ENCODE data around the gene LEMD1.

DNA sequence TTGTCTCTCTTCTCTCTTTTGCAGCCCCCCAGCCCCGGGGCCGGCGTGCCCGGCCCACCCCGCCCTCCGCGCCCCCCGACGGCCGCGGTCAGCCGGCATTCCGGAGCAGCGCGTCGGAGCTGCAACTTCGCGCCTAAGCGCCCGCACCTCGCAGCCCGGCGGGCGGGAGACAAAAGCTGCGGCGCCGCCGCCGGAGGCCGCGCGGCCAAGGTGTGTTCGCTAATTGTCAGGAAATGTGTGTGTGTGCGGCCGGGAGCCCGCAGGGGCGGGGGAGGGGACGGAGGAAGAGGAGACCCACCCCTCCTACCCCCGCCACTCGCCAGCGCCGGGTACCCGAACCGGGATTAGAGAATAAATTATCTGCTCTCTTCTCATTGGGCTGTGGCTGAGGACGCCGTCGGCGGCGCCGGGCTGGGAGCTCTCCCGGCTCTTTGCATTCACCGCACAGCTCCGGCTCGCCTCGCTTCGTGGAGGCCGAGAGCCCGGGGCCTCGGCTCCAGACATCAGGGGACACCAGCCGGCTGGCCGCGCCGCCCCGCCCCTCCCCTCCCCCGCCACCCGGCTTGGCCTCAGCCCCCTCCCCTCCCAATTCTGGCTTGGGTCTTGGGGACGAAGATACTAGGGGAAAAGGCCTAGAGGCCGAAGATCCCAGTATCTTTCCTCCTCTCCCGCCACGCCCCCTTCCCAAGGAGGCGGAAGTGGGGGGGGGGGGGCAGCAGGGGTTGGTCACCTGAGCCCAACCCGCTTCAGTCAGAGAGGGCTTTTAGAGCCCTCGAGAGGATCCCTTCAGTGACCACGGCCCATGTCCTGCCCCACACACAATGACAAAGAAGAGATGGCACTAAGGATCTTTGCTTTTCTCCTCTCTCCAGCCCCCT, 35.3 kb upstream of the LEMD1 start:
- TF ChIP-seq, protein P1, sequence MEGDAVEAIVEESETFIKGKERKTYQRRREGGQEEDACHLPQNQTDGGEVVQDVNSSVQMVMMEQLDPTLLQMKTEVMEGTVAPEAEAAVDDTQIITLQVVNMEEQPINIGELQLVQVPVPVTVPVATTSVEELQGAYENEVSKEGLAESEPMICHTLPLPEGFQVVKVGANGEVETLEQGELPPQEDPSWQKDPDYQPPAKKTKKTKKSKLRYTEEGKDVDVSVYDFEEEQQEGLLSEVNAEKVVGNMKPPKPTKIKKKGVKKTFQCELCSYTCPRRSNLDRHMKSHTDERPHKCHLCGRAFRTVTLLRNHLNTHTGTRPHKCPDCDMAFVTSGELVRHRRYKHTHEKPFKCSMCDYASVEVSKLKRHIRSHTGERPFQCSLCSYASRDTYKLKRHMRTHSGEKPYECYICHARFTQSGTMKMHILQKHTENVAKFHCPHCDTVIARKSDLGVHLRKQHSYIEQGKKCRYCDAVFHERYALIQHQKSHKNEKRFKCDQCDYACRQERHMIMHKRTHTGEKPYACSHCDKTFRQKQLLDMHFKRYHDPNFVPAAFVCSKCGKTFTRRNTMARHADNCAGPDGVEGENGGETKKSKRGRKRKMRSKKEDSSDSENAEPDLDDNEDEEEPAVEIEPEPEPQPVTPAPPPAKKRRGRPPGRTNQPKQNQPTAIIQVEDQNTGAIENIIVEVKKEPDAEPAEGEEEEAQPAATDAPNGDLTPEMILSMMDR (IDR thresholded peaks at IDR 0.05): no peak
- peak; percentile 19 for TF ChIP-seq EZH2phosphoT487 (IDR thresholded peaks at IDR 0.05)
- TF ChIP-seq EZH2 (IDR thresholded peaks at IDR 0.05): no peak

All from neural progenitor cell (in vitro differentiated cells).